ENCODE results near the gene VRK1.

GRCh38 chr14:96821501-96821900 is 24.3 kb downstream of the VRK1 start:
- no peak for TF ChIP-seq POLR2AphosphoS5 (IDR thresholded peaks at IDR 0.05; ENCODE audit: low read depth, low read length)
- TF ChIP-seq CTCF (IDR thresholded peaks at IDR 0.05) = no peak
- no peak for TF ChIP-seq REST (IDR thresholded peaks at IDR 0.05; ENCODE audit: insufficient read depth in 1 of 2, low read depth in 2 of 2, low read length in 1 of 2)
- TF ChIP-seq SIN3A (IDR thresholded peaks at IDR 0.05; ENCODE audit: borderline replicate concordance, insufficient read depth, low read depth, low read length) = no peak

All from Panc1 (cell line).